SK-N-SH (cell line): ENCODE data around the gene CDK13. TPM values are rescaled to one million over a fixed set of nuclear protein-coding genes. Genes with fewer than 3 reads are reported as not detected.

Source experiments
- CTCF ChIA-PET: fragments of 300-600, 350-600 bp; formaldehyde crosslinking; extraction: SDS; loops from one replicate; lab custom pipeline; 2021; lab: Yijun Ruan, JAX
- POLR2A ChIA-PET: fragments of 350-600 bp; sonication (Branson Sonifier 250); formaldehyde crosslinking; extraction: SDS; loops from one replicate; lab custom pipeline; 2020; ENCODE audit warnings: antibody characterized with exemption, inconsistent platforms; lab: Yijun Ruan, JAX
- DNase-seq: peaks from one replicate; pipeline ENCODE4 v3.0.0; 2012
- H2AFZ ChIP-seq: fragments of 200-600 bp; sonication (generic); 2 replicates; pipeline ENCODE4 v1.8.1; 2016; ENCODE audit warnings: antibody characterized with exemption, mild to moderate bottlenecking, low read depth
- H3F3A ChIP-seq: fragments of 200-600 bp; sonication (generic); replicated peaks from 2 replicates; pipeline ENCODE3; 2016; ENCODE audit warnings: antibody characterized with exemption, mild to moderate bottlenecking; ENCODE audit not compliant: insufficient read depth
- H3K27ac ChIP-seq, 2 experiments: fragments of 200-500 bp in 1 of 2; fragments of 200-600 bp in 1 of 2; sonication (Bioruptor generic) in 1 of 2; sonication (generic), shearing (Covaris generic) in 1 of 2; 2 replicates each; pipeline versions ENCODE4 v1.5.1 to v1.6.1; 2014 to 2016; ENCODE audit warnings: low read depth in 2 of 2, inconsistent platforms in 1 of 2, low read length in 1 of 2, mild to moderate bottlenecking in 1 of 2, mixed read lengths in 1 of 2
- H3K27me3 ChIP-seq: fragments of 200-600 bp; sonication (generic), shearing (Covaris generic); 2 replicates; pipeline ENCODE4 v1.6.1; 2016; ENCODE audit warnings: mixed run types; ENCODE audit not compliant: insufficient read depth
- H3K36me3 ChIP-seq, 2 experiments: fragments of 200-500 bp in 1 of 2; fragments of 200-600 bp in 1 of 2; sonication (Bioruptor generic) in 1 of 2; sonication (generic) in 1 of 2; replicated peaks in 1 of 2; 2 replicates each; pipeline versions ENCODE3 to v1.5.1; 2014 to 2016; ENCODE audit warnings: low read length in 1 of 2, mild to moderate bottlenecking in 1 of 2; ENCODE audit not compliant: insufficient read depth in 2 of 2, control insufficient read depth in 1 of 2
- H3K4me1 ChIP-seq, 2 experiments: fragments of 200-500 bp in 1 of 2; fragments of 200-600 bp in 1 of 2; sonication (Bioruptor generic) in 1 of 2; sonication (generic), shearing (Covaris generic) in 1 of 2; 2 replicates each; pipeline versions ENCODE4 v1.5.1 to v1.6.1; 2014 to 2016; ENCODE audit warnings: low read depth in 1 of 2, low read length in 1 of 2, mixed run types in 1 of 2; ENCODE audit not compliant: insufficient read depth in 2 of 2, control insufficient read depth in 1 of 2
- H3K4me2 ChIP-seq: fragments of 200-600 bp; sonication (generic), shearing (Covaris generic); 2 replicates; pipeline ENCODE4 v1.6.1; 2017; ENCODE audit warnings: mixed run types
- H3K4me3 ChIP-seq, 2 experiments: fragments of 200-500 bp in 1 of 2; fragments of 200-600 bp in 1 of 2; sonication (Bioruptor generic) in 1 of 2; sonication (generic), shearing (Covaris generic) in 1 of 2; 2 replicates each; pipeline versions ENCODE4 v1.5.1 to v1.8.1; 2014 to 2016; ENCODE audit warnings: low read depth in 2 of 2, inconsistent platforms in 1 of 2, low read length in 1 of 2, mild to moderate bottlenecking in 1 of 2, mixed read lengths in 1 of 2, moderate library complexity in 1 of 2
- H3K79me2 ChIP-seq: fragments of 200-600 bp; sonication (generic); 2 replicates; pipeline ENCODE4 v1.8.1; 2017; ENCODE audit warnings: mild to moderate bottlenecking; ENCODE audit not compliant: insufficient read depth
- H3K9ac ChIP-seq: fragments of 200-600 bp; sonication (generic); 2 replicates; pipeline ENCODE4 v1.6.1; 2017; ENCODE audit warnings: mixed run types
- H3K9me2 ChIP-seq: fragments of 200-600 bp; sonication (generic); 2 replicates; pipeline ENCODE4 v1.6.1; 2017; ENCODE audit warnings: mixed run types
- H3K9me3 ChIP-seq: fragments of 200-600 bp; sonication (generic); 2 replicates; pipeline ENCODE4 v1.6.1; 2017; ENCODE audit warnings: mixed run types, mild to moderate bottlenecking, moderate library complexity
- H4K20me1 ChIP-seq: fragments of 200-600 bp; sonication (generic); 2 replicates; pipeline ENCODE4 v1.6.1; 2017; ENCODE audit warnings: mild to moderate bottlenecking, mixed run types; ENCODE audit not compliant: insufficient read depth
- CTCF ChIP-seq: fragments of 200-600 bp; sonication (generic); IDR thresholded peaks from 2 replicates; pipeline ENCODE4 v1.6.1; 2017; ENCODE audit warnings: antibody characterized with exemption, mild to moderate bottlenecking, moderate library complexity
- ELF1 ChIP-seq: IDR thresholded peaks from 2 replicates; pipeline ENCODE4 v1.4.0; 2012
- EZH2phosphoT487 ChIP-seq: fragments of 200-600 bp; sonication (generic); IDR thresholded peaks from 2 replicates; pipeline ENCODE4 v1.6.1; 2017; ENCODE audit warnings: low read depth, mixed run types, mild to moderate bottlenecking, antibody characterized with exemption, moderate library complexity, borderline replicate concordance
- FOXM1 ChIP-seq: IDR thresholded peaks from 2 replicates; pipeline ENCODE4 v1.4.0; 2012; ENCODE audit warnings: low read depth, mild to moderate bottlenecking
- GABPA ChIP-seq: IDR thresholded peaks from 2 replicates; pipeline ENCODE4 v1.4.0; 2012; ENCODE audit warnings: low read depth, mild to moderate bottlenecking
- IRF3 ChIP-seq: fragments of 150-350 bp; IDR thresholded peaks from 2 replicates; pipeline ENCODE4 v1.6.1; 2016; ENCODE audit warnings: mild to moderate bottlenecking, low read depth, low read length
- JUND ChIP-seq: IDR thresholded peaks from 2 replicates; pipeline ENCODE4 v1.4.0; 2012
- NFIC ChIP-seq: IDR thresholded peaks from 2 replicates; pipeline ENCODE4 v1.4.0; 2012; ENCODE audit warnings: borderline replicate concordance
- NRF1 ChIP-seq: IDR thresholded peaks from 2 replicates; pipeline ENCODE4 v1.6.1; 2012; ENCODE audit warnings: low read depth, mild to moderate bottlenecking, low read length
- POLR2AphosphoS5 ChIP-seq: IDR thresholded peaks from 2 replicates; pipeline ENCODE4 v1.6.1; 2012; ENCODE audit warnings: low read depth, low read length
- RCOR1 ChIP-seq: fragments of 150-350 bp; IDR thresholded peaks from 2 replicates; pipeline ENCODE4 v1.6.1; 2017; ENCODE audit warnings: antibody characterized with exemption, low read length
- SIN3A ChIP-seq: IDR thresholded peaks from 2 replicates; pipeline ENCODE4 v1.6.1; 2012; ENCODE audit warnings: low read depth, mild to moderate bottlenecking, low read length, moderate library complexity, borderline replicate concordance
- SMC3 ChIP-seq: IDR thresholded peaks from 2 replicates; pipeline ENCODE4 v1.6.1; 2012; ENCODE audit warnings: low read depth, low read length, improper control_type of control experiment
- TAF1 ChIP-seq: IDR thresholded peaks from 2 replicates; pipeline ENCODE4 v1.6.1; 2012; ENCODE audit warnings: low read depth, mild to moderate bottlenecking, low read length, moderate library complexity, borderline replicate concordance
- USF1 ChIP-seq: IDR thresholded peaks from 2 replicates; pipeline ENCODE4 v1.4.0; 2012; ENCODE audit warnings: low read depth, borderline replicate concordance
- YY1 ChIP-seq: IDR thresholded peaks from 2 replicates; pipeline ENCODE4 v1.4.0; 2012; ENCODE audit warnings: low read depth, mild to moderate bottlenecking
- ZBTB33 ChIP-seq: IDR thresholded peaks from 2 replicates; pipeline ENCODE4 v1.4.0; 2012; ENCODE audit warnings: low read depth, borderline replicate concordance
- WGBS: methylation state at CpG from one replicate; pipeline ENCODE4 v1.1.6; 2017; ENCODE audit warnings: low lambda C conversion rate; 5-methylcytosine and 5-hydroxymethylcytosine counted together
- polyA plus RNA-seq, 3 experiments: library from polyadenylated mRNA; depleted of rRNA; stranded (reverse); fragments of >200 nt; gene quantifications; 2 replicates each; pipeline ENCODE4 v1.2.3, GENCODE V29; 2012

CDK13 gene
- polyA plus RNA-seq, 1 of the 3 experiments (the other 2 are of a cell fraction): 23.1 TPM

- peaks cover 23 to 41% of the 10 kb centered on the region in 2 experiments for H3K36me3 ChIP-seq
- POLR2A ChIA-PET: interaction anchor here (0.6 kb wide), 1 partner anchor 10 kb away, joined by 3 read pairs; no protein-coding TSS in a partner anchor
- DNase-seq: no peak
- no peak overlapping the region for H3K27ac ChIP-seq
- H3K79me2 ChIP-seq: peaks cover 18% of the 10 kb centered on the region
- peaks cover 7% of the 10 kb centered on the region for H3F3A ChIP-seq
- H3K4me2 ChIP-seq: no peak overlapping the region
- H3K9me3 ChIP-seq: no peaks in the 10 kb centered on the region
- H4K20me1 ChIP-seq: no peaks in the 10 kb centered on the region
- peaks cover 0 to 3% of the 10 kb centered on the region in 2 experiments; a peak in 1 of 4 replicates for H3K4me1 ChIP-seq
- no peak for TF ChIP-seq POLR2AphosphoS5
- no peak for TF ChIP-seq EZH2phosphoT487
- TF ChIP-seq SIN3A: no peak
- no peak for TF ChIP-seq SMC3
- no peak for TF ChIP-seq NRF1
- TF ChIP-seq JUND: no peak
- TF ChIP-seq YY1: no peak
- no peak for TF ChIP-seq NFIC
- no peak for TF ChIP-seq TAF1
- no peak for TF ChIP-seq USF1
- no peak for TF ChIP-seq IRF3
- TF ChIP-seq GABPA: no peak
- no peak for TF ChIP-seq RCOR1
- TF ChIP-seq FOXM1: no peak
- no peak for TF ChIP-seq ELF1
- TF ChIP-seq ZBTB33: no peak
- no peak for TF ChIP-seq CTCF
- 95% methylated on average over 2 of the region's 2 CpGs for WGBS
- CTCF ChIA-PET: interaction anchor here (0.7 to 4.4 kb wide), 6 partner anchors 11 to 162 kb away, joined by 3 to 36 read pairs (median 4); partner anchors contain the start of genes MPLKIP and SUGCT
- H3K9me2 ChIP-seq: no peaks in the 10 kb centered on the region
- H3K9ac ChIP-seq: no peak overlapping the region
- no peak overlapping the region for H2AFZ ChIP-seq
- no peaks in the 10 kb centered on the region for H3K27me3 ChIP-seq
- no peak overlapping the region for H3K4me3 ChIP-seq
Measured at GRCh38 chr7:40058026-40058425, 108.0 kb downstream of the CDK13 start.
